Neuronal stem cell (in vitro differentiated cells): ENCODE results near the gene MYH14.

ENCODE experiments used
- DNase-seq: peaks from one replicate; pipeline ENCODE4 v3.0.0-alpha.2; 2013; ENCODE audit warnings: low spot score
- H2AFZ ChIP-seq: one replicate; pipeline ENCODE4 v1.6.1; 2013; ENCODE audit warnings: mild to moderate bottlenecking, low read length, inconsistent platforms
- H2AK5ac ChIP-seq: 2 replicates; pipeline ENCODE4 v1.6.1; 2013; ENCODE audit warnings: low read depth, mild to moderate bottlenecking, inconsistent platforms, low read length, moderate library complexity, mixed read lengths
- H2BK120ac ChIP-seq: 2 replicates; pipeline ENCODE4 v1.6.1; 2013; ENCODE audit warnings: low read depth, mild to moderate bottlenecking, inconsistent platforms, low read length, moderate library complexity, mixed read lengths
- H2BK12ac ChIP-seq: one replicate; pipeline ENCODE4 v1.6.1; 2013; ENCODE audit warnings: low read length, inconsistent platforms
- H2BK15ac ChIP-seq: 2 replicates; pipeline ENCODE4 v1.6.1; 2013; ENCODE audit warnings: mild to moderate bottlenecking, low read length, inconsistent platforms, mixed read lengths
- H2BK5ac ChIP-seq: one replicate; pipeline ENCODE4 v1.6.1; 2013; ENCODE audit warnings: inconsistent platforms, mild to moderate bottlenecking, low read length, moderate library complexity
- H3K14ac ChIP-seq: one replicate; pipeline ENCODE4 v1.6.1; 2013; ENCODE audit warnings: low read length, inconsistent platforms
- H3K18ac ChIP-seq: 2 replicates; pipeline ENCODE4 v1.6.1; 2013; ENCODE audit warnings: low read length, inconsistent platforms
- H3K23ac ChIP-seq: 2 replicates; pipeline ENCODE4 v1.6.1; 2013; ENCODE audit warnings: low read depth, mild to moderate bottlenecking, mixed read lengths, low read length, inconsistent platforms; ENCODE audit not compliant: poor library complexity
- H3K27ac ChIP-seq: replicated peaks from 3 replicates; pipeline ENCODE4 v1.5.1; 2013; ENCODE audit warnings: low read length, inconsistent platforms
- H3K27me3 ChIP-seq, 3 experiments: 2 replicates each; pipeline ENCODE4 v1.6.1; 2013; ENCODE audit warnings: low read length in 3 of 3, mild to moderate bottlenecking in 2 of 3, inconsistent platforms in 1 of 3, low read depth in 1 of 3, mixed read lengths in 1 of 3, moderate library complexity in 1 of 3; ENCODE audit not compliant: control insufficient read depth in 3 of 3, insufficient read depth in 3 of 3
- H3K36me3 ChIP-seq, 2 donors: replicated peaks in 1 of 2; 2 replicates each; pipeline ENCODE4 v1.6.1; 2013; ENCODE audit warnings: low read length in 2 of 2; ENCODE audit not compliant: control insufficient read depth in 2 of 2, insufficient read depth in 2 of 2
- H3K4ac ChIP-seq: 2 replicates; pipeline ENCODE4 v1.6.1; 2013; ENCODE audit warnings: inconsistent platforms, mild to moderate bottlenecking, low read length, moderate library complexity
- H3K4me1 ChIP-seq, 2 donors: 1 replicate in 1 of 2; 2 replicates in 1 of 2; pipeline ENCODE4 v1.6.1; 2013; ENCODE audit warnings: low read length in 2 of 2, low read depth in 1 of 2; ENCODE audit not compliant: control insufficient read depth in 2 of 2, insufficient read depth in 1 of 2
- H3K4me2 ChIP-seq: one replicate; pipeline ENCODE4 v1.6.1; 2013; ENCODE audit warnings: mild to moderate bottlenecking, low read length, inconsistent platforms; ENCODE audit not compliant: insufficient read depth, poor library complexity, severe bottlenecking
- H3K4me3 ChIP-seq, 2 donors: 2 replicates each; pipeline ENCODE4 v1.5.1; 2013; ENCODE audit warnings: low read length in 2 of 2, mild to moderate bottlenecking in 2 of 2, inconsistent platforms in 1 of 2, moderate library complexity in 1 of 2
- H3K79me1 ChIP-seq: one replicate; pipeline ENCODE4 v1.6.1; 2013; ENCODE audit warnings: low read depth, mild to moderate bottlenecking, inconsistent platforms, low read length, moderate library complexity
- H3K9ac ChIP-seq: one replicate; pipeline ENCODE4 v1.6.1; 2013; ENCODE audit warnings: mild to moderate bottlenecking, low read depth, low read length, inconsistent platforms; ENCODE audit not compliant: poor library complexity
- H3K9me3 ChIP-seq, 2 donors: replicated peaks in 1 of 2; 2 replicates each; pipeline versions ENCODE3 to v1.6.1; 2013; ENCODE audit warnings: low read length in 2 of 2, mild to moderate bottlenecking in 2 of 2, inconsistent platforms in 1 of 2, low read depth in 1 of 2, mixed read lengths in 1 of 2, moderate library complexity in 1 of 2; ENCODE audit not compliant: control insufficient read depth in 2 of 2, insufficient read depth in 1 of 2
- H4K8ac ChIP-seq: one replicate; pipeline ENCODE4 v1.6.1; 2013; ENCODE audit warnings: low read depth, mild to moderate bottlenecking, inconsistent platforms, low read length, moderate library complexity
- H4K91ac ChIP-seq: one replicate; pipeline ENCODE4 v1.6.1; 2013; ENCODE audit warnings: low read length, low read depth, mild to moderate bottlenecking, inconsistent platforms; ENCODE audit not compliant: poor library complexity
- WGBS, 2 donors: extraction: QIAGEN DNeasy Blood & Tissue Kit; methylation state at CpG; one replicate each; pipeline ENCODE4 v1.1.7; 2013; ENCODE audit warnings: missing lambda C conversion rate in 2 of 2, mixed read lengths in 1 of 2; ENCODE audit not compliant: insufficient read length in 2 of 2, insufficient replicate concordance in 1 of 2; ENCODE audit errors: extremely low coverage in 2 of 2; 5-methylcytosine and 5-hydroxymethylcytosine counted together

MYH14 gene

GRCh38 chr19:50176775-50177174, 26.6 kb upstream of the MYH14 start:
- Histone ChIP-seq H3K9me3 (peaks cover 0 to 2% of the 10 kb centered on the region in 2 donors), H3K9ac (no peak overlapping the region), H3K27ac (no peak overlapping the region), H4K91ac (no peak overlapping the region), H3K27me3 (peaks cover 0 to 3% (median 0%) of the 10 kb centered on the region in 3 experiments), H3K14ac (no peak overlapping the region), H3K36me3 (no peaks in the 10 kb centered on the region), H3K4ac (no peak overlapping the region), H2BK120ac (no peak overlapping the region), H3K4me3 (no peak overlapping the region), H3K79me1 (no peaks in the 10 kb centered on the region), H2AFZ (no peak overlapping the region), H2BK12ac (no peak overlapping the region), H2BK5ac (no peak overlapping the region), H3K18ac (no peak overlapping the region), H3K23ac (no peak overlapping the region), H2BK15ac (no peak overlapping the region), H3K4me1 (no peaks in the 10 kb centered on the region), H2AK5ac (no peak overlapping the region), H3K4me2 (no peak overlapping the region), H4K8ac (no peak overlapping the region)
- DNase-seq: no peak
- WGBS, 2 donors: no CpG with 5 or more reads among the region's 9 CpGs

- Histone ChIP-seq H3K4me2 (no peak overlapping the region), H2AK5ac (no peak overlapping the region), H3K36me3 (no peaks in the 10 kb centered on the region), H2BK5ac (no peak overlapping the region), H2BK120ac (no peak overlapping the region), H3K18ac (no peak overlapping the region), H3K4me3 (no peak overlapping the region), H4K8ac (no peak overlapping the region), H4K91ac (no peak overlapping the region), H3K27me3 (peaks cover 0 to 3% (median 0%) of the 10 kb centered on the region in 3 experiments), H3K14ac (no peak overlapping the region), H3K79me1 (no peaks in the 10 kb centered on the region), H2BK15ac (no peak overlapping the region), H3K9me3 (peaks cover 0 to 2% of the 10 kb centered on the region in 2 donors), H3K27ac (no peak overlapping the region), H3K9ac (no peak overlapping the region), H2AFZ (no peak overlapping the region), H2BK12ac (no peak overlapping the region), H3K4me1 (no peaks in the 10 kb centered on the region), H3K23ac (no peak overlapping the region), H3K4ac (no peak overlapping the region)
- DNase-seq: no peak
- WGBS, 2 donors: no CpG with 5 or more reads among the region's 1 CpG
These were observed 25.1 kb upstream of the MYH14 start for GRCh38 chr19:50178320-50178719.

GRCh38 chr19:50178859-50179537, 24.4 kb upstream of the MYH14 start:
- Histone ChIP-seq H3K9ac (no peak overlapping the region), H3K23ac (no peak overlapping the region), H3K27me3 (peaks cover 0 to 3% (median 0%) of the 10 kb centered on the region in 3 experiments), H2AFZ (no peak overlapping the region), H2BK15ac (no peak overlapping the region), H3K4ac (no peak overlapping the region), H4K91ac (no peak overlapping the region), H3K4me1 (no peaks in the 10 kb centered on the region), H3K4me2 (no peak overlapping the region), H2AK5ac (no peak overlapping the region), H2BK120ac (no peak overlapping the region), H3K9me3 (peaks cover 0 to 2% of the 10 kb centered on the region in 2 donors), H4K8ac (no peak overlapping the region), H3K79me1 (no peaks in the 10 kb centered on the region), H3K27ac (no peak overlapping the region), H3K18ac (no peak overlapping the region), H3K14ac (no peak overlapping the region), H3K4me3 (no peak overlapping the region), H2BK12ac (no peak overlapping the region), H2BK5ac (no peak overlapping the region), H3K36me3 (no peaks in the 10 kb centered on the region)
- DNase-seq: no peak
- no CpG with 5 or more reads among the region's 9 CpGs for WGBS, 2 donors

- Histone ChIP-seq H2BK5ac (no peak overlapping the region), H3K4me1 (no peaks in the 10 kb centered on the region)
These were observed 22.3 kb upstream of the MYH14 start for GRCh38 chr19:50181121-50181520.

More at GRCh38 chr19:50181121-50181520, 22.3 kb upstream of the MYH14 start:
- Histone ChIP-seq H2BK15ac (no peak overlapping the region), H3K36me3 (no peaks in the 10 kb centered on the region), H3K4me2 (no peak overlapping the region), H3K4me3 (no peak overlapping the region), H3K4ac (no peak overlapping the region), H4K8ac (no peak overlapping the region), H2BK12ac (no peak overlapping the region), H3K27me3 (no peaks in the 10 kb centered on the region), H3K23ac (no peak overlapping the region), H3K9ac (no peak overlapping the region), H3K14ac (no peak overlapping the region), H2AK5ac (no peak overlapping the region), H4K91ac (no peak overlapping the region), H2BK120ac (no peak overlapping the region), H3K79me1 (no peaks in the 10 kb centered on the region), H2AFZ (no peak overlapping the region), H3K9me3 (peaks cover 0 to 2% of the 10 kb centered on the region in 2 donors), H3K27ac (no peak overlapping the region), H3K18ac (no peak overlapping the region)
- no CpG with 5 or more reads among the region's 5 CpGs for WGBS, 2 donors
- DNase-seq: no peak
